Epithelial cell of esophagus (primary cell): Measurements from ENCODE around the gene KCNMA1.

ENCODE experiments used
- DNase-seq: peaks from one replicate; pipeline ENCODE4 v3.0.0; 2010; ENCODE audit warnings: low read depth
- H3K4me3 ChIP-seq: 2 replicates; pipeline ENCODE4 v1.5.1; 2011; ENCODE audit warnings: mild to moderate bottlenecking, low read length, control low read depth
- TF ChIP-seq, protein P1 (sequence below): IDR thresholded peaks from 2 replicates; pipeline ENCODE4 v1.5.1; 2011; ENCODE audit warnings: low read depth, mild to moderate bottlenecking, low read length, control low read depth, inconsistent platforms; ENCODE audit not compliant: insufficient read depth; ENCODE audit errors: missing control alignments

Gene KCNMA1

DNA sequence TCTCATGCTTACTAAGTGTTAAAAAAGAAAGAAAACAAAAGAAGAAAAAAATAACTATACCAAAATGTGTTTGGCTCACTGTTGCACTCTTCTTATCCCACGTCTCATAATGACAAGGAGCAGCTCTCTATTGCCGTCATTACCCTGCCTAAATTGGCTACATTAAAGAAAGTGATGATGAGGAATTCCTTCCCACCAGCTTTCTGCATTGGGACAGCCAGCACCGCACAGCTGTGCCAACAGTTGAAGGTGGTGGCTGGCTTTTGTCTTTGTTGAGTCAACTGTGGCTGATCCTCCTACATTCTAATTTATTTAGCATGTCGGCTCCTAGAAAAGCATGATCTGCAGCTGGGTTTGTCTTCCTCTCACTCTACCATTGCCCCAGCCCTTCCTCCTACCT lies 751.8 kb downstream of the KCNMA1 start:
- DNase-seq, result no peak
- TF ChIP-seq, protein P1, sequence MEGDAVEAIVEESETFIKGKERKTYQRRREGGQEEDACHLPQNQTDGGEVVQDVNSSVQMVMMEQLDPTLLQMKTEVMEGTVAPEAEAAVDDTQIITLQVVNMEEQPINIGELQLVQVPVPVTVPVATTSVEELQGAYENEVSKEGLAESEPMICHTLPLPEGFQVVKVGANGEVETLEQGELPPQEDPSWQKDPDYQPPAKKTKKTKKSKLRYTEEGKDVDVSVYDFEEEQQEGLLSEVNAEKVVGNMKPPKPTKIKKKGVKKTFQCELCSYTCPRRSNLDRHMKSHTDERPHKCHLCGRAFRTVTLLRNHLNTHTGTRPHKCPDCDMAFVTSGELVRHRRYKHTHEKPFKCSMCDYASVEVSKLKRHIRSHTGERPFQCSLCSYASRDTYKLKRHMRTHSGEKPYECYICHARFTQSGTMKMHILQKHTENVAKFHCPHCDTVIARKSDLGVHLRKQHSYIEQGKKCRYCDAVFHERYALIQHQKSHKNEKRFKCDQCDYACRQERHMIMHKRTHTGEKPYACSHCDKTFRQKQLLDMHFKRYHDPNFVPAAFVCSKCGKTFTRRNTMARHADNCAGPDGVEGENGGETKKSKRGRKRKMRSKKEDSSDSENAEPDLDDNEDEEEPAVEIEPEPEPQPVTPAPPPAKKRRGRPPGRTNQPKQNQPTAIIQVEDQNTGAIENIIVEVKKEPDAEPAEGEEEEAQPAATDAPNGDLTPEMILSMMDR, result no peak
- H3K4me3 ChIP-seq, result no peak overlapping the region

DNA sequence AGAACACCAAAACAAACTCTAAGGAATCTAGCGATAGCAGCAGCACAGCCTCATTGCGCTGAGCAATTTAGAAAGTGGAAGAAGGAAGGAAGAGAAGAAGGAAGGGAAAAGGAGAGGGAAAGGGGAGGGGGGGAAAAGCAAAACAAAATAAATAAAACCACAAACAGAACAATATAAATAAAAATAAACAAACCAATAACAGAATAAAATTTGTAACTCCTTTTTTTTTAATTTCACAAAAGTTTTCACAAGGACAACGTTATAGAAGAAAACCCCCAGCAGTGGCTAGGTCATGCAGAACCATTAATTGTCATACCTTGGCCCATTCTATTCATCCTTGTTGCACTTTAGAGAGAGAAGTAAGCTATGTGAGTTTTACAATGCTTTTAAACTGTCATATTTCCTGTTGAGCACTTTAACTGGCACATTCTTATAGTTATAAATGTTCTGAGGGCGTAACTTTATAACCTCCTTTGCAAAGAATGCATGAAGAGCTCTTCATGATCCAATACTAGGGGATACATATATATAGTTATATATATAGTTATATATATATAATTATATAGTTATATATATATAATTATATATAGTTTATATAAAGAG lies 752.8 kb downstream of the KCNMA1 start:
- no peak overlapping the region for H3K4me3 ChIP-seq
- TF ChIP-seq, protein P1, result no peak
- DNase-seq, result no peak

- no peak for DNase-seq
- H3K4me3 ChIP-seq, result no peak overlapping the region
- TF ChIP-seq, protein P1, result no peak
Measured at GRCh38 chr10:76883596-76883995, 754.0 kb downstream of the KCNMA1 start.

GRCh38 chr10:76882796-76883195 lies 754.8 kb downstream of the KCNMA1 start:
- TF ChIP-seq, protein P1, result no peak
- no peak for DNase-seq
- no peak overlapping the region for H3K4me3 ChIP-seq

DNA sequence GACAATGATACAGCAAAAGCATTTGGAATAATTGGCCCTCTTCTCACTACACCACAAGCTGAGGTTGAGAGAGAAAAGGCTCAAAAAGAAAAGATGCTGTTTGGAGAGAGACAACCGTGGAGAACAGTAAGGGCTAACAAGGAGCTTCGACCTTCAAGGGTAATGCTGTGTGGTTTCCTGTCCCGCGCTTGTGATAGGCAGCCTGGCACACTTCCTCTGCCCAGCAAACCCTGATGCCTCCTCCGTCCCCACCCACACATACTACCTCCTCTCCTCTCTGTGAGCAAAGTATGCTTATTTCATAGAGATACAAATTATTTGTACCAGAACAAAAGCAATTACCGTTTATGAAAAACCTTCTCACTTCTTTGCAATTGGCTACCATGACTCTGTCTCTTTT lies 755.4 kb downstream of the KCNMA1 start:
- TF ChIP-seq, protein P1, result no peak
- no peak overlapping the region for H3K4me3 ChIP-seq
- DNase-seq, result no peak

DNA sequence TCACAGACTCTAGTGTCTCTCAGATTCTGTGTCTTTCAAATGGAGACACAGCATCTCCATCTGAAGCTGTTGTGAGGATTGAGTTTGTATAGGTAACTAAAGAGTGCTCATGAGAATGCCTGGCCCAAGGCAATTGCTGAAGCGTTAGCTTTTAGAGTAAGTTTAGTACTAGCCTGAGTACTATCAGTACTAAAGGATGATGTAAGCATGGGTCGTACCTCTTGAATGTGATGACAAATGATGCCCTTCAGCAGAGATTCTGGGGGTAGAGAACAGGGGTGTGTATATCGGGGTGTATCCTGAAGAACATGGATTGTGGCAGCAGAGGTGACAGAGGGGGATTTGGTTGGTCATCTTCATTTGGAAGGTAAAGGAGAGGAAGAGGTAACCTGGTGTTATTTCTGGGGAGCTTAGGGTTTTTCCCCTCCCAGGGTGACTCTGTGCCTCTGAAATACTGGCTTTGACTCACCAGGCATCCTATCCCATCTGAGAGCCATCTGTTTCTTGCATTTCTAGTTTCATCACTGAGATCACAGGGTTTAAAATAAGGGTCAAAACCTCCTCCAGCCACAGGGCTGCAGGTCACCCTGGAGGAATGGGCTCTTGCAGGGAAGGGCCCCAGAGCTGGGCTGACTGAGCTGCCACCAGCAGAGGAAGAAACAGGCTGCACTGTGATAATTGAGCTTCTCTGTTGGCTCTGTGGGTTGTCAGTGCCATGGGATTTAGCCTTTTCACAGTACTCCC lies 756.0 kb downstream of the KCNMA1 start:
- DNase-seq, result peak; percentile 17
- TF ChIP-seq, protein P1, result no peak
- H3K4me3 ChIP-seq, result no peak overlapping the region

GRCh38 chr10:76880931-76881330 lies 756.7 kb downstream of the KCNMA1 start:
- H3K4me3 ChIP-seq, result no peak overlapping the region
- DNase-seq, result no peak
- TF ChIP-seq, protein P1, result no peak
